GM21825 (cell line): ENCODE results near the gene CETP.
"Not testable (repeated sequence)": the region's sequence is repeated elsewhere in the genome, so short reads cannot be mapped to it uniquely, and the experiment has no call there.

Experiments used
- ATAC-seq: cut with Tn5 transposase; IDR thresholded peaks from one replicate; pipeline ENCODE4 v1.9.1; 2021; ENCODE audit warnings: mild to moderate bottlenecking, moderate library complexity; ENCODE audit not compliant: unreplicated experiment

Gene CETP

GRCh38 chr16:56980201-56980535 is 18.4 kb downstream of the CETP start:
- no peak for ATAC-seq

GRCh38 chr16:56980792-56981724 is 19.3 kb downstream of the CETP start:
- ATAC-seq: peak; percentile 33

GRCh38 chr16:56981729-56982271 is 20.1 kb downstream of the CETP start:
- no peak for ATAC-seq

- ATAC-seq: no peak
These were observed 20.9 kb downstream of the CETP start for GRCh38 chr16:56982695-56983094.

DNA sequence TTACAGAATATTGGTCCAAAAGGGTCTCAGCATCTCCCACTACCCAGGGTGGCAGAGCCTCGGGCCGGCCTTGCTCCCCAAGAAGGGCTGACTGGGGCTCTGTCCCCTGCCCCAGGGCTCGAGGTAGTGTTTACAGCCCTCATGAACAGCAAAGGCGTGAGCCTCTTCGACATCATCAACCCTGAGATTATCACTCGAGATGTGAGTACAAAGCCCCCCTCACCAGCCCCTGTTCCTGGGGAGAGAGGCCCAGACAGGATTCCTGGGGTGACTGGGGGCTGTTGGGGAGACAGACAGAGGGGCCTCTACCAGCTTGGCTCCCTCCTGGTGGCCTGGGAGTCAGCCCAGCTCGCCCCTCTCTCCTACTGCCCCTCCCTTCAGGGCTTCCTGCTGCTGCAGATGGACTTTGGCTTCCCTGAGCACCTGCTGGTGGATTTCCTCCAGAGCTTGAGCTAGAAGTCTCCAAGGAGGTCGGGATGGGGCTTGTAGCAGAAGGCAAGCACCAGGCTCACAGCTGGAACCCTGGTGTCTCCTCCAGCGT is 21.5 kb downstream of the CETP start:
- ATAC-seq: no peak

GRCh38 chr16:56984639-56985038 is 22.9 kb downstream of the CETP start:
- ATAC-seq: no peak

DNA sequence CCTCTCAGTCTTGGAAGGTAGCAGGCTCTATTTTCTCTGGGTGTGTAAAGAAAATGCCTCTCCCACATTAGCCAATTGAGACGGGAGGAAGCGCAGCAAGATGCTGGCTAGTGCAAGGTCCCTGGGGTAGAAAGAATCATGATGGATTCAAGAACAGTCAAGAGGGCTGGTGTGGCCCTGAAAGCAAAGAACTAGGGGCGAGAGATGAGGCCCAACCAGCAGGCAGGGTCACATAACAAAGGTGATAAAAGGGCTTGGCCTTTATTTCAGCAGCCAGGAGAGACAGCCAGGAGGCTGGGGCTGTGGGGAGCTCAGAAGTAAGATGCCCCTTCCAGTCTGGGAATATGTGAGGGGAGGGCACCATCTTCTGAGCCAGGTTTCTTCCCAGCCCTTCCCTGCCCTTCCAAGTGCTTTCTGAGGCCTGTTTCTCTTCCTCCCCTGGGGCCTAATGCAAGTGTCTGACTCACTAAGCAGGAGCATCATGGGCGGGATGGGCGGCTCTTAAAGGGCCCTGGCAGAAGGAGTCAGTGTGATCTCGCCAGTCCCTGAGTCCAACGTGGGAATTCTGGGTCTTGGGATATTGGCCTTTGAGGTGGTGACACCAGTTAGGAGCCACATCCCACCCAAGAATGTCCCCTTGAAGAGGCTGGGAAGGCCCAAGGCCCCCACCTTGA is 23.7 kb downstream of the CETP start:
- ATAC-seq: no peak

GRCh38 chr16:56985962-56986360 is 24.2 kb downstream of the CETP start:
- ATAC-seq: no peak

- ATAC-seq: no peak
These were observed 24.6 kb downstream of the CETP start for GRCh38 chr16:56986361-56986760.

DNA sequence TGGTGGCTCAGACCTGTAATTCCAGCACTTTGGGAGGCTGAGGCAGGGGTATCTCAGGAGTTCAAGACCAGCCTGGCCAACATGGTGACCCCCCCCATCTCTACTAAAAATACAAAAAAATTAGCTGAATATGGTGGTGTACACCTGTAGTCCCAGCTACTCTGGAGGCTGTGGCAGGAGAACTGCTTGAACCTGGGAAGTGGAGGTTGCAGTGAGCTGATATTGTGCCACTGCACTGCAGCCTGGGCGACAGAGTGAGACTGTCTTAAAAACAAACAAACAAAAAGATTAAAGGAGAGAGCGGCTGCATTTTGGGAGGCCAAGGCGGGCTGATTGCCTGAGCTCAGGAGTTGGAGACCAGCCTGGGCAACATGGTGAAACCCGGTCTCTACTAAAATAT is 25.2 kb downstream of the CETP start:
- ATAC-seq: not testable (repeated sequence)

GRCh38 chr16:56987692-56988091 is 25.9 kb downstream of the CETP start:
- ATAC-seq: no peak

DNA sequence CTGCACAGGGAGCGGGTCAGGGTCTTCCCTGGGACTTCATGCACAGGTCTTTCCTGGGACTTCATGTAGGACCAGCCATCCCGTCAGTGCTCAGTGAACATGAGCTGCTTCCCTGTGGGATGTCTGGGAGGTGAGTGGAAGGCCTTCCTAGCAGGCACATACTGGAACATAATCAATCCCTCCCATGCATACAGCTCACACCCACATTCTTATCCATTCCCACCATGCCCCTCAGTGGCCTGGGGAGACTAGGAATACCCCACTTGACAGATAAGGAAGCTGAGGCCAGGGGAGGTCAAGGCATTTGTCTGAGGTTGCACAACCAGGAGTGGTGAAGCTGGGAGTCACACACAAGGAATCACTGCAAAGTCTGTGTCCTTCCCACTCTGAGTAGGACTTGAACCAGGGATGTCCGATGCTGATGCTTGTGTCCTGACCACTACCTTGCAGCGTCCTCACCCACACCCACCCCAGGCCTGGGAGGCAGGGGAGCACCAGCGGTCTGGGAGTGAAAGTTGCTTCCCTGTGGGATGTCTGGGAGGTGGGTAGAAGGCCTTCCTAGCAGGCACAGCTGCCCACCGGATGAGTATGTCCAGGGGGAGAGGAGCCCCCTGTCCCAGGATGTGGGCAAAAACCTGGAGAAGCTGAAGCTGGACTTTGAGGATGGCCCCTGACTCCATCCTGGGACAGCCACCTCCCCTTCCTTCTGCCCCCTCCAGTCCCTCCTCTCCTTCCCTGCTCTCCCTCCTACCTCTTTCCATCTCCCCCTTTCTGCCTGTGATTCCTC is 26.6 kb downstream of the CETP start:
- ATAC-seq: no peak

- ATAC-seq: peak; percentile 67
These were observed 27.5 kb downstream of the CETP start, which contains the start of gene NLRC5 for GRCh38 chr16:56988948-56989945. Gene NLRC5, plus strand, starts transcription at chr16:56989557. Its CDS starts 31,156 bp downstream, at chr16:57020713.

DNA sequence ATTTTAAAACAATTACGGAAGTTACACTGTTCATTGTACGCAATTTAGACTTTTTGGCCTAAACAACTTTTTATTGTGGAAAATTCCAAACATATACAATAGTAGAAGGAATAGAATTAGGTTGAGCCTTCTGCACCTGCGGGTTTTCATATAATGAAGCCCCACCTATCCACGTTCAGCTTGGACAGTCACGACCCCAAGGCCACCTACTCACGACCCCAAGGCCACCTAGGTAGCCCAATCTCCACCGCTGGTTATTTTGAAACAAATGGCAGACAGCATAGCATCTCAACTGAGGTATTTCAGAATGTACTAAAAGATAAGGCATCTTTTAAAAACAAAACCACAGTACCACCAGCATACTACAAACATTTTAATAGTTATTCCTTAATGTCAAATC is 28.2 kb downstream of the CETP start:
- no peak for ATAC-seq

DNA sequence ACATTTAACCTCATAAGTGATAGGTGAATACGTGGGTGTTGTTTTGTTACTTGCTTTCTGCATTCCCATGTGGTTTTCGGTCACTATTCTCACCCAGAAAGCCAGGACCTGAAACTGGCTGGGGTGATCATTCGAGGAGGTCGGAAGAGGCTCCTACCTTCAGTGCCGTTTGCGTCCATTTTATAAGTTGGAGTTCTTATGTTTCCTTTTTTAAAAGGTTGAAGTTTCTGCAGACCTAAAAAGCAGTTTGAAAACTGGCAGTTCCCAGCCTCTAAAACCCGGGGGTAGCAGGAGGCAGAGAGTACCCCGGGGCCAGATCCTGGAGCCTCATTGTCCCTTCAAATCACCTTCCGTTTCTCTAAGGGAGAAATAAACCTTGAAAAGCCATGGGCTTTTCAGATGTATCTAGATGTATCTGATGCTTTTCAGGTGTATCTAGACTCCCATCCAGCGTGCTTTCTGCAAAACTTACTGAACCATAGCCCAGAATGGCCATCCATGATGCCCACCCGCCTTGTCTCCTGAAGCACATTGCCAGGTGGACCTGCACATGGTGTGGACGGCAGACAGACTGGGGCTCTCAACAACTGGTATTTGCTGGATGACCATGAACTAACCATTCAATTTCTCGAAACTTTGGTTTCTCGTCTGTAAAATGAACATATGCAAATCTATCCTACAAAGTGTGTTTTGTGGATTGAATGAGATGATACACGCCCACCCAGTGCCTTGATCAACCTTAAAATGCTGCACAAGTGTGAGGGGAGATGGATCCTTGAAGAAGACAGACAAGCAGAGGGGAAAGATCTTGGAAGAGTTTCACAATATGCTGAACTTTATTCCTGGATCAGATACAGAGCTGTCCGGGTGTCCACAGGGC is 28.9 kb downstream of the CETP start:
- no peak for ATAC-seq

DNA sequence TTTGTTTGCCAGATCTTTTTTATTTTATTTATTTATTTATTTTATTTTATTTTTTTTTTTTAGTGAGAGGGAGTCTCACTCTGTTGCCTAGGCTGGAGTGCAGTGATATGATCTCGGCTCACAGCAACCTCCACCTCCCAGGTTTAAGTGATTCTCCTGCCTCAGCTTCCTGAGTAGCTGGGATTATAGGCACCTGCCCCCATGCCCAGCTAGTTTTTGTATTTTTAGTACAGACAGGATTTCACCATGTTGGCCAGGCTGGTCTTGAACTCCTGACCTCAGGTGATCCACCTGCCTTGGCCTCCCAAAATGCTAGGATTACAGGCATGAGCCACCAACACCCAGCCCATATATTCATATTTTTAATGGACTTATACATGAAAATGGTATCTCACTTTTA is 30.7 kb downstream of the CETP start:
- ATAC-seq: not testable (repeated sequence)

DNA sequence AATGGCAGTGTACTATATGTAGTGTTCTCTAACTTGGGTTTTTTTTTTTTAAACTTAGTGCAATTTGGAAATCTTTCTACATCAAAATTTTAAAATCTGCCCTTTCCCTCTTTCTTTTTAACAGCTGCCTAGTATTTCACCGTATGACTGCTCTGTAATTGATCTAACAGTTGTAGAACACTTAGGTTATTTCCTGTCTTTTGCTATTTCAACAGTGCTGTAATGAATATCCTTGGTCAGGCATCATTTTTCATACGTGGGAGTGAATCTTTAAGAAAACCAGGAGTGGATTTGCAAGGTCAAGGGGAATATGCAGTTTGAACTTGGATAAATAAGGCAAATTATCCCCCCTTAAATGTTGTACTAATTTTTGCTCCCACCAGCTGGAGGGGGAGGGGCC is 31.5 kb downstream of the CETP start:
- ATAC-seq: no peak

- no peak for ATAC-seq
These were observed 32.6 kb downstream of the CETP start for GRCh38 chr16:56994311-56994710.
